NOMO-1 treated with dmso at 0.1 percent for 144 hours (cell line): ENCODE data around the gene ENO4.

Experiments
- DNase-seq: peaks from one replicate; lab custom pipeline; 2025; ENCODE audit not compliant: unreplicated experiment; lab: John Stamatoyannopoulos, UW

The ENO4 gene

DNA sequence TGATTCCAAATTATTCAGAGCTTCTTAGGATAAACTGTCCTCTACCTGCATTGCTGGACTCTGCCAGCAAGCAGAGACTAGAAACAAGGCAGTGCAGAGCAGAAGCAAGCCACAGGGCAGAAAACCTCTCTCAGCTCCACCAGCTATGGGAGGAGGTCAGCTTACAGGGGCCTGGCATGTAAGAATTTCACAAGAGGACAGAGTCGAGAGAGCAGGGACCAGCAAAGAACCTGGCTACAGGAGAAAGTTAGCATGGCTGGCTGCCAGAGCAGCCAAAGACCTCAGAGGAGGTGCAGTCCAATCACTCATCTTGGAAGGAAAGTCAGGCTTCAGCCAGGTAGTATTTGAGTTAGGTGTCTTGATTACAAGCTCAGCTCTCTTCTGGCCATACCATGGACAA lies 62.9 kb downstream of the ENO4 start:
- no peak for DNase-seq

DNA sequence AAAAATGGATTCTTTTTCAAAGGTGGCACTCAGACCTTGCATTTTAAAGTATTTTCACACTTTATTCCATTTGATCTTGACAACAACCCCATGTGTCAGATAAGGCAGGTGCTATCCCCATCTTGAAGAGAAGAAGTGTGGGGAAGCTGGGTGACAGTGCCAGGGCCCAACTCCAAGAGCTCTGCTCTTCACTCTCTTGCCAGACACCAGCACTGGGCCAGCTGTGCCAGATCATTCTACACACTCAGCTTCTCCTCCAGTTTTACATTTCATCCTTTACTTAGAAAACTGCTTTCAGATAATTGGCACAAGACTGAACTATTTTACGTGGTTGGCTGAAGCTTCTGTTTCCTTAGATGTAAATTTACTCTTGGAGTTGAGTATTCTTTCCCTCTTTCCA lies 64.4 kb downstream of the ENO4 start:
- DNase-seq: no peak

- DNase-seq: peak; percentile 48
Measured at GRCh38 chr10:116915340-116915739, 66.0 kb downstream of the ENO4 start.

DNA sequence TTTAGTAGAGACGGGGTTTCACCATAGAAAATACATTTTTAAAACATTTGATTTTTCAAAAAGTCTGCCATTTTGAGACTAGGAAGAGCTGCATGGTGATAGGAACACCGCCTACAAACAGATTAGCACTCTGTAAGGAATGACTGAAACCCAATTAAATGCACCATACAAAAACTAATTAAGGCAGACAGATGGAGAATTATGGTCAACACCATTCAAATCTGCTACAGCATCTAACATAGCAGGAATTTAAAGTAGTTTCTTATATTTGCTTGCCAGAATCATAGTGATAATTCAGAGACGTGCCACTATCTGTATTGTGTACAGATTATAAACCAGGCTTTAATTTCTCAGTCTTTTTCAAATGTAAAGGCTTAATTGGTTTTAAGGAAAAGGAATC lies 68.2 kb downstream of the ENO4 start:
- no peak for DNase-seq

- DNase-seq: no peak
Measured at GRCh38 chr10:116918583-116918982, 69.3 kb downstream of the ENO4 start.

- no peak for DNase-seq
Measured at GRCh38 chr10:116919164-116919563, 69.9 kb downstream of the ENO4 start.

DNA sequence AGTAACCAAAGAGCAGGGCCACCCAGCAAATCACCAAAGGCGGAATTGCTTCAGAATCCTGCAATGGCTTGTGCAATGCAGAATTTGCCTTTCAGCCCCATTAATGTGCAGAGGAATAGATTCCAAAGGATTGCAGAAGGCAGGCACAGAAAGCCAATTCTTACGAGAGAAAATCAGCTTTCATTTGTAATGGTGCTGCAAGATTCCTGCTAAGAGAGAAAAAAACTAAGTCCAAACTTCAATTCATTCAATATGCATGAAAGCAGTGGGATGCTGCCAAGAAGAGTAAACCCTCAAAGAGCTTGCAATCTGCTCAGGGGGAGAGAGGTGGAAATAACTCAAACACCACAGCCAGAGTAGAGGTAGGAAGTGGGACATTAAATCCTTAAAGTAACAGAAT lies 70.4 kb downstream of the ENO4 start:
- DNase-seq: no peak

- DNase-seq: no peak
Measured at GRCh38 chr10:116925056-116925455, 75.8 kb downstream of the ENO4 start.

- DNase-seq: no peak
Measured at GRCh38 chr10:116926426-116926825, 77.1 kb downstream of the ENO4 start.

GRCh38 chr10:116931806-116932205 lies 82.5 kb downstream of the ENO4 start:
- DNase-seq: no peak
